Mammary epithelial cell (primary cell): ENCODE results near the gene TUBA8.

ENCODE experiments used
- CTCF ChIP-seq, 2 donors: IDR thresholded peaks in 1 of 2; conservative IDR thresholded peaks in 1 of 2; 2 replicates each; pipeline ENCODE4 v1.5.1; 2011 to 2012; ENCODE audit warnings: inconsistent platforms in 2 of 2, low read length in 2 of 2, mild to moderate bottlenecking in 2 of 2, control low read depth in 1 of 2, low read depth in 1 of 2; ENCODE audit not compliant: insufficient read depth in 1 of 2; ENCODE audit errors: extremely low read depth in 1 of 2
- EZH2 ChIP-seq: IDR thresholded peaks from 2 replicates; pipeline ENCODE4 v1.6.1; 2012; ENCODE audit warnings: low read length, inconsistent platforms, borderline replicate concordance

- TF ChIP-seq CTCF (conservative IDR thresholded peaks at IDR 0.05 in 1 of 2, IDR thresholded peaks at IDR 0.05 in 1 of 2; ENCODE audit: extremely low read depth in 1 of 2, insufficient read depth in 1 of 2, low read depth in 1 of 2, low read length in 2 of 2) (no peak), EZH2 (no peak)
Observed at GRCh38 chr22:18063306-18063705, 47.3 kb upstream of the TUBA8 start.
